Coronary artery (tissue), 2 donors: ENCODE results near the gene MS4A3.
"Not testable (repeated sequence)": the region's sequence is repeated elsewhere in the genome, so short reads cannot be mapped to it uniquely, and the experiment has no call there.

ENCODE experiments used
- DNase-seq: peaks from one replicate; pipeline ENCODE4 v3.0.0-alpha.2; 2017; ENCODE audit warnings: low spot score
- H3K27ac ChIP-seq, 2 donors: fragments of 200-600 bp; sonication (generic); one replicate each; pipeline ENCODE4 v1.5.1; 2016 to 2019
- H3K4me3 ChIP-seq: fragments of 200-600 bp; sonication (generic); 2 replicates; pipeline ENCODE4 v1.5.1; 2016; ENCODE audit warnings: mild to moderate bottlenecking, moderate library complexity
- CTCF ChIP-seq: fragments of 200-600 bp; sonication (generic); IDR thresholded peaks from one replicate; pipeline ENCODE4 v1.5.1; 2019; ENCODE audit warnings: antibody characterized with exemption

Gene MS4A3

DNA sequence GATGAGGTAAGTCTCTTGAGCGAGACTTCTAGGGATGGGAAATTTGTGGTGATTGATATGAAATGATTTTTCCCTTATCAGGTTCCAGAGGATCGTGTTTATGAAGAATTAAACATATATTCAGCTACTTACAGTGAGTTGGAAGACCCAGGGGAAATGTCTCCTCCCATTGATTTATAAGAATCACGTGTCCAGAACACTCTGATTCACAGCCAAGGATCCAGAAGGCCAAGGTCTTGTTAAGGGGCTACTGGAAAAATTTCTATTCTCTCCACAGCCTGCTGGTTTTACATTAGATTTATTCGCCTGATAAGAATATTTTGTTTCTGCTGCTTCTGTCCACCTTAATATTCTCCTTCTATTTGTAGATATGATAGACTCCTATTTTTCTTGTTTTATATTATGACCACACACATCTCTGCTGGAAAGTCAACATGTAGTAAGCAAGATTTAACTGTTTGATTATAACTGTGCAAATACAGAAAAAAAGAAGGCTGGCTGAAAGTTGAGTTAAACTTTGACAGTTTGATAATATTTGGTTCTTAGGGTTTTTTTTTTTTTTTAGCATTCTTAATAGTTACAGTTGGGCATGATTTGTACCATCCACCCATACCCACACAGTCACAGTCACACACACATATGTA is 39.1 kb downstream of the MS4A3 start:
- Histone ChIP-seq H3K4me3 (no peak overlapping the region), H3K27ac (no peak overlapping the region)
- no peak for TF ChIP-seq CTCF
- no peak for DNase-seq

- Histone ChIP-seq H3K27ac (no peak overlapping the region), H3K4me3 (no peak overlapping the region)
- DNase-seq = no peak
- TF ChIP-seq CTCF = no peak
Measured at GRCh38 chr11:60097189-60097588, 40.7 kb downstream of the MS4A3 start.

DNA sequence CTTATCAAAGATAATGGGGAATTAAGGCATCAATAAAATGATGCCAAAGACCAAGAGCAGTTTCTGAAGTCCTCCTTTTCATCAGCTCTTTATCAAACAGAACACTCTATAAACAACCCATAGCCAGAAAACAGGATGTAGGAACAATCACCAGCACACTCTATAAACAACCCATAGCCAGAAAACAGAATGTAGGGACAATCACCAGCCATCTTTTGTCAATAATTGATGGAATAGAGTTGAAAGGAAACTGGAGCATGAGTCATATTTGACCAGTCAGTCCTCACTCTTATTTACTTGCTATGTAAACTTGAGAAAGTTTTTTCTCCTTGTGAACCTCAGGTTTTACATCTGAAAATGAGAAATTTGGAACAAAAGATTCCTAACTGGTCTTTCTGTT is 42.0 kb downstream of the MS4A3 start:
- DNase-seq = no peak
- TF ChIP-seq CTCF = no peak
- H3K4me3 ChIP-seq = no peak overlapping the region
- no peak overlapping the region for H3K27ac ChIP-seq

- TF ChIP-seq CTCF = no peak
- no peak overlapping the region for H3K4me3 ChIP-seq
- DNase-seq = no peak
- H3K27ac ChIP-seq = no peak overlapping the region
Measured at GRCh38 chr11:60100516-60100915, 44.1 kb downstream of the MS4A3 start.

DNA sequence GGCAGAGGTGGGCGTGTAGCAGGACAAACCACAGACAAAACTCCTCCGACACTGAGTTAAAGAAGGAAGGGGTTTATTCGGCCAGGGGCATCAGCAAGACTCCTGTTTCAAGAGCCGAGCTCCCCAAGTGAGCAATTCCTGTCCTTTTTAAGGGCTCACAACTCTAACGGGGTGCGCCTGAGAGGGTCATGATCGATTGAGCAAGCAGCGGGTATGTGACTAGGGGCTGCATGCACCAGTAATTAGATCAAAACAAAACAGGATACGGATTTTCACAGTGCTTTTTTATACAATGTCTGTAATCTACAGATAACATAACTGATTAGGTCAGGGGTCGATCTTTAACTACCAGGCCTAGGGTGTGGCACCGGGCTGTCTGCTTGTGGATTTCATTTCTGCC is 44.9 kb downstream of the MS4A3 start:
- not testable (repeated sequence) for H3K4me3 ChIP-seq, DNase-seq, H3K27ac ChIP-seq

DNA sequence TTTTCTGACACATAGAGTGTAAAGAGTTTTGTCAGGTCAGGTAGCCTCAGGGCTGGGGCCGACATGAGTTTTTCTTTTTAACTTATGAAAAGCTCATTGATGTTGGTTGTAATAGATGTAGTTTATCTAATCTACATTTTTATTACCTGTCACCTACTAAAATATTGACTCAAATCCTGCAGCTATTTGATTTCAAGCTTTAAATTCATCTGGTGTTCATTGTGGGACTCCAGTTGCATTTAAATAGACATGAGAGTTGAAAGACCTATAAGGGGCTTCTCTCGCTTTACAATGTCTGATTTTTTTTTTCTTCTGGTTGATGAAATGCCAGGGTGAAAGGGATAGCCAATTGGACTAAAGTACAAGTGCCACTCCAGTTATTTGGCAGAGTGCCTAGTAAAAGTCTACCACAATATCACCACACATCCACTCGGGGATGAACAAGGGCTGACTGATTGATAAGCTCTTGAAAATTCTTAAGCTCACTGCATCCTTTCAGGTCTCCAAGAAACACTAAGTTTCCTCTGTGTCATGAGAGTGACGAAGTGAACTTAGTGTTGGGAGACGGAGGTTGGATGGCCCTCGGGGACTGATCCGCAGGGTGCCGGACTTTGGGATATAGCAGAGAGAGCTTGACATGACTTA is 48.1 kb downstream of the MS4A3 start:
- H3K4me3 ChIP-seq, DNase-seq, H3K27ac ChIP-seq: not testable (repeated sequence)

- H3K27ac ChIP-seq, H3K4me3 ChIP-seq, DNase-seq: not testable (repeated sequence)
Measured at GRCh38 chr11:60108631-60109030, 52.2 kb downstream of the MS4A3 start.

DNA sequence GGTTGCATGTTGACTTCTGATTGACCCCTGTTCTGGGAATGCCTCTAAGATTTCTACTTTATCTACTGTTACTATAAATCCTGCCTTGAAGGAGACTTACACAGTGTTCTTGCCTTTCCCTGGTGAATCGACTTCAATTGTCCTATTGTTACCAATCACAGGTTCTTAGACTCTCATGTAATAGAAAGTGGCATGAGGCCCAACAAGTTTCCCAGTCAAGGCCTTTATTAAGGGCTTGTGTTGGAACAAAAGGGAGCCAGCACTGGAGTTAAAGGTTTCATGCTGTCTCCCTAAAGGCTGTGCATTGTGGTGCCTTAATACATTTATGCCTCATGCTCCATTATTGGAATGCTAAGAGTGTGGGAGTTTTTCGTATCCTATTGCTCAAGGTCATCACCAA is 55.3 kb downstream of the MS4A3 start:
- no peak for DNase-seq
- Histone ChIP-seq H3K4me3 (no peak overlapping the region), H3K27ac (no peak overlapping the region)
- no peak for TF ChIP-seq CTCF
